Activated CD8-positive, alpha-beta memory T cell treated with anti-CD3 and anti-CD28 coated beads, Interleukin-2, amount 50 U/mL, for 24 hours (primary cell): ENCODE results near the gene TBCK.
"Not testable (repeated sequence)": the region's sequence is repeated elsewhere in the genome, so short reads cannot be mapped to it uniquely, and the experiment has no call there.

ENCODE experiments used
- DNase-seq: peaks from one replicate; pipeline ENCODE4 v3.0.0-alpha.2; 2020; ENCODE audit errors: extremely low read depth

The TBCK gene

GRCh38 chr4:106321814-106322213 is 5.8 kb upstream of the TBCK start:
- DNase-seq: not testable (repeated sequence)

GRCh38 chr4:106321168-106321567 is 5.2 kb upstream of the TBCK start:
- DNase-seq: not testable (repeated sequence)

GRCh38 chr4:106320235-106320634 is 4.2 kb upstream of the TBCK start:
- DNase-seq: no peak

GRCh38 chr4:106318511-106318910 is 2.5 kb upstream of the TBCK start:
- no peak for DNase-seq

GRCh38 chr4:106317815-106318214 is 1.8 kb upstream of the TBCK start:
- DNase-seq: no peak

GRCh38 chr4:106316773-106317409 is 882 bp upstream of the TBCK start:
- DNase-seq: no peak

- peak; percentile 13 for DNase-seq
Observed at GRCh38 chr4:106315476-106315967, 487 bp downstream of the TBCK start.

GRCh38 chr4:106314960-106315359 is 1.0 kb downstream of the TBCK start:
- no peak for DNase-seq

GRCh38 chr4:106312997-106313522 is 2.9 kb downstream of the TBCK start:
- no peak for DNase-seq

GRCh38 chr4:106312377-106312776 is 3.6 kb downstream of the TBCK start:
- DNase-seq: no peak

GRCh38 chr4:106306561-106306960 is 9.4 kb downstream of the TBCK start:
- DNase-seq: no peak

GRCh38 chr4:106305435-106306055 is 10.5 kb downstream of the TBCK start:
- DNase-seq: no peak

GRCh38 chr4:106304632-106305031 is 11.4 kb downstream of the TBCK start:
- DNase-seq: no peak

GRCh38 chr4:106303548-106304281 is 12.3 kb downstream of the TBCK start:
- DNase-seq: no peak

GRCh38 chr4:106302062-106302438 is 14.0 kb downstream of the TBCK start:
- DNase-seq: no peak

GRCh38 chr4:106301393-106302061 is 14.5 kb downstream of the TBCK start:
- DNase-seq: no peak

GRCh38 chr4:106299977-106300376 is 16.0 kb downstream of the TBCK start:
- DNase-seq: no peak

- DNase-seq: no peak
Observed at GRCh38 chr4:106297245-106298035, 18.6 kb downstream of the TBCK start.

- no peak for DNase-seq
Observed at GRCh38 chr4:106294062-106294461, 21.9 kb downstream of the TBCK start.

GRCh38 chr4:106291678-106292077 is 24.3 kb downstream of the TBCK start:
- no peak for DNase-seq

- DNase-seq: no peak
Observed at GRCh38 chr4:106289737-106290136, 26.3 kb downstream of the TBCK start.
